Gastrocnemius medialis (tissue), 4 donors: ENCODE data around the gene PSD4.

Source experiments
- POLR2A ChIP-seq, 2 donors: fragments of 450-650 bp; IDR thresholded peaks; one replicate each; pipeline ENCODE4 v1.6.1; 2017; ENCODE audit warnings: antibody characterized with exemption in 2 of 2, mild to moderate bottlenecking in 2 of 2, moderate library complexity in 2 of 2
- TF ChIP-seq, protein P1 (sequence below), 5 experiments: fragments of 450-650 bp in 3 of 5; fragments of 200-600 bp in 2 of 5; sonication (generic) in 2 of 5; IDR thresholded peaks in 4 of 5; conservative IDR thresholded peaks in 1 of 5; 1 replicate in 4 of 5; 2 replicates in 1 of 5; pipeline ENCODE4 v1.5.1; 2016 to 2019; ENCODE audit warnings: antibody characterized with exemption in 5 of 5, mild to moderate bottlenecking in 3 of 5, moderate library complexity in 3 of 5

DNA sequence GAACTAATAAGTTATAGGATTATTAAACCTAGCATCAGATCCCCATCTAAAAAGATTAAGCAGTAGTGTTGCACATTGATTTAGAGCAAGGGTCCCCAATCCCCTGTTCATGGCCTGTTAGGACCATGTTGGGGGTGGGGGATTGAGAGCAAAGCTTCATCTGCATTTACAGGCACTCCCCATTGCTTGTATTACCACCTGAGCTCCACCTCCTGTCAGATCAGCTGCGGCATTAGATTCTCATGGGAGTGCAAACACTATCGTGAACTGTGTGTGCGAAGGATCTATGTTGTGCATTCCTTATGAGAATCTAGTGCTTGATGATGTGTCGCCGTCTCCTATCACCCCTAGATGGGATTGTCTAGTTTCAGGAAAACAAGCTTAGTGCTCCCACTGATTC, 18.4 kb upstream of the PSD4 start:
- TF ChIP-seq, protein P1, sequence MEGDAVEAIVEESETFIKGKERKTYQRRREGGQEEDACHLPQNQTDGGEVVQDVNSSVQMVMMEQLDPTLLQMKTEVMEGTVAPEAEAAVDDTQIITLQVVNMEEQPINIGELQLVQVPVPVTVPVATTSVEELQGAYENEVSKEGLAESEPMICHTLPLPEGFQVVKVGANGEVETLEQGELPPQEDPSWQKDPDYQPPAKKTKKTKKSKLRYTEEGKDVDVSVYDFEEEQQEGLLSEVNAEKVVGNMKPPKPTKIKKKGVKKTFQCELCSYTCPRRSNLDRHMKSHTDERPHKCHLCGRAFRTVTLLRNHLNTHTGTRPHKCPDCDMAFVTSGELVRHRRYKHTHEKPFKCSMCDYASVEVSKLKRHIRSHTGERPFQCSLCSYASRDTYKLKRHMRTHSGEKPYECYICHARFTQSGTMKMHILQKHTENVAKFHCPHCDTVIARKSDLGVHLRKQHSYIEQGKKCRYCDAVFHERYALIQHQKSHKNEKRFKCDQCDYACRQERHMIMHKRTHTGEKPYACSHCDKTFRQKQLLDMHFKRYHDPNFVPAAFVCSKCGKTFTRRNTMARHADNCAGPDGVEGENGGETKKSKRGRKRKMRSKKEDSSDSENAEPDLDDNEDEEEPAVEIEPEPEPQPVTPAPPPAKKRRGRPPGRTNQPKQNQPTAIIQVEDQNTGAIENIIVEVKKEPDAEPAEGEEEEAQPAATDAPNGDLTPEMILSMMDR (IDR thresholded peaks at IDR 0.05 in 4 of 5, conservative IDR thresholded peaks at IDR 0.05 in 1 of 5): no peak
- no peak for TF ChIP-seq POLR2A (IDR thresholded peaks at IDR 0.05)
